Heart left ventricle (tissue), 16 donors: ENCODE measurements around the gene MT1HL1. TPM values are rescaled to one million over a fixed set of nuclear protein-coding genes. Genes with fewer than 3 reads are reported as not detected.

Experiments used
- ATAC-seq, 4 donors: fragments of 200-7000 bp; cut with Tn5 transposase; one replicate each; pipeline ENCODE4 v1.9.1; 2020 to 2022; ENCODE audit warnings: moderate library complexity in 4 of 4, mild to moderate bottlenecking in 3 of 4, moderate number of reproducible peaks in 1 of 4
- DNase-seq, 5 donors: peaks; one replicate each; pipeline ENCODE4 v3.0.0-alpha.2; 2020
- H3K27ac ChIP-seq, 12 donors: fragments of 200-600 bp; sonication (generic) in 4 of 12; one replicate each; pipeline versions ENCODE4 v1.5.0 to v1.8.0; 2016 to 2022; ENCODE audit warnings: mild to moderate bottlenecking in 2 of 12
- H3K27me3 ChIP-seq, 9 donors: fragments of 200-600 bp; sonication (generic) in 2 of 9; one replicate each; pipeline versions ENCODE4 v1.5.1 to v1.8.0; 2016 to 2022; ENCODE audit warnings: mild to moderate bottlenecking in 3 of 9
- H3K36me3 ChIP-seq, 9 donors: fragments of 200-600 bp; sonication (generic) in 2 of 9; one replicate each; pipeline versions ENCODE4 v1.5.0 to v1.8.0; 2018 to 2022; ENCODE audit warnings: mild to moderate bottlenecking in 2 of 9
- H3K4me1 ChIP-seq, 12 donors: fragments of 200-600 bp; sonication (generic) in 4 of 12; one replicate each; pipeline versions ENCODE4 v1.5.0 to v1.8.0; 2016 to 2022; ENCODE audit warnings: mild to moderate bottlenecking in 3 of 12
- H3K4me3 ChIP-seq, 12 donors: fragments of 200-600 bp; sonication (generic) in 4 of 12; one replicate each; pipeline versions ENCODE4 v1.5.0 to v1.8.0; 2017 to 2022; ENCODE audit warnings: mild to moderate bottlenecking in 9 of 12, moderate library complexity in 4 of 12
- H3K9me3 ChIP-seq, 12 donors: fragments of 200-600 bp; sonication (generic) in 4 of 12; one replicate each; pipeline versions ENCODE4 v1.5.0 to v1.8.0; 2016 to 2022; ENCODE audit warnings: mild to moderate bottlenecking in 1 of 12
- CTCF ChIP-seq, 12 donors: fragments of 200-600 bp; sonication (generic) in 4 of 12; IDR thresholded peaks; one replicate each; pipeline versions ENCODE4 v1.5.0 to v1.8.0; 2018 to 2022; ENCODE audit warnings: antibody characterized with exemption in 12 of 12, mild to moderate bottlenecking in 5 of 12
- POLR2A ChIP-seq, 2 donors: fragments of 450-650 bp; IDR thresholded peaks; one replicate each; pipeline ENCODE4 v1.6.1; 2017; ENCODE audit warnings: antibody characterized with exemption in 2 of 2, mild to moderate bottlenecking in 2 of 2, moderate library complexity in 2 of 2
- WGBS, 4 donors: extraction: QIAGEN DNeasy Blood & Tissue Kit in 2 of 4; methylation state at CpG; one replicate each; pipeline versions ENCODE4 v1.1.5 to v1.1.7; 2013 to 2018; 5-methylcytosine and 5-hydroxymethylcytosine counted together
- intact Hi-C, 10 donors: fragments of 100-400 bp; cut with DNase I; formaldehyde crosslinking; loops; one replicate each; pipeline versions ENCODE4 v1.11.1 to v1.14.2; 2022
- polyA plus RNA-seq, 2 donors: library from polyadenylated mRNA; stranded (reverse); fragments of 200-250 nt; gene quantifications; one replicate each; pipeline ENCODE4 v1.2.3, GENCODE V29; 2013
- total RNA-seq, 9 donors: library from RNA; depleted of rRNA in 2 of 9; stranded (reverse); fragments of >200 nt in 2 of 9; fragmentation: NEBNext Ultra II Directional in 3 of 9; extraction: Animal tissue kit (Norgen Biotek cat#: 25700) in 3 of 9; gene quantifications; one replicate each; pipeline versions ENCODE4 v1.1.0 to v1.2.4, GENCODE V29; 2016 to 2023
- donor health status: ischemic (EF 13 %, LVEDD 7.1; RV severe dilation, severe dysfunction).
- donor health status: healthy with polysubstance abuse.
- donor health status: DM: no; HTN: yes; CAD: no.
- donor health status: DM: no; HTN: no; CAD: no.
- donor health status: ischemic (EF 25% LVEDD 6.9; RV normal size, moderate dysfunction).
- donor health status: ischemic (EF 25% LVEDD 5.7; RV mildly dilated, moderate dysfunction).
- donor health status: healthy.
- donor health status: DM: yes; HTN: yes; CAD: no.
- donor health status: ischemic (EF 35%, LVEDD 5.7; RV mildly dilated, moderate dysfunction).
- donor health status: nonischemic (EF 11% LVEDD 7.7; RV severe dilation, severe dysfunction).
- donor health status: DM: yes; HTN: yes; CAD: no.
- donor health status: PGD.
- donor health status: ischemic (EF 29% LVEDD 5.4; RV normal size, mild dysfunction).
- donor health status: nonischemic (EF 23%, LVEDD 6.1; RV moderate dilation, normal function).

The MT1HL1 gene
- total and polyA plus RNA-seq, 11 donors: not detected

- peak; percentile 39 to 63 (median 48) for ATAC-seq
- Histone ChIP-seq H3K4me3 (no peak overlapping the region), H3K27ac (peak overlapping the region; percentile 17 to 93 (median 66)), H3K27me3 (no peaks in the 10 kb centered on the region), H3K4me1 (peaks cover 0 to 44% (median 12%) of the 10 kb centered on the region in 12 donors), H3K9me3 (no peaks in the 10 kb centered on the region), H3K36me3 (peaks cover 0 to 2% (median 0%) of the 10 kb centered on the region in 9 donors)
- no peak for TF ChIP-seq POLR2A (IDR thresholded peaks at IDR 0.05)
- TF ChIP-seq CTCF (IDR thresholded peaks at IDR 0.05): no peak
- intact Hi-C loops: no loop called here
- WGBS, 4 donors: 31 to 39% (median 34%) methylated on average over 14 of the region's 14 CpGs
- no peak for DNase-seq
Observed at GRCh38 chr1:237007147-237007881, 3.1 kb upstream of the MT1HL1 start.

- H3K36me3 ChIP-seq: peaks cover 0 to 2% (median 0%) of the 10 kb centered on the region in 9 donors
- peaks cover 0 to 30% (median 6%) of the 10 kb centered on the region in 12 donors for H3K4me1 ChIP-seq
- H3K27me3 ChIP-seq: no peaks in the 10 kb centered on the region
- TF ChIP-seq CTCF (IDR thresholded peaks at IDR 0.05) (no peak), POLR2A (IDR thresholded peaks at IDR 0.05) (no peak)
- ATAC-seq: no peak
- 57 to 64% (median 60%) methylated on average over 4 of the region's 4 CpGs for WGBS, 4 donors
- no peak overlapping the region for H3K4me3 ChIP-seq
- H3K27ac ChIP-seq: peak overlapping the region in 1 of 12 donors; percentile 93
- intact Hi-C loops: no loop called here
- no peaks in the 10 kb centered on the region for H3K9me3 ChIP-seq
- DNase-seq: no peak
Observed at GRCh38 chr1:237005674-237006073, 1.4 kb upstream of the MT1HL1 start.

GRCh38 chr1:237003516-237003915 is 725 bp downstream of the MT1HL1 start:
- no peak overlapping the region for H3K4me3 ChIP-seq
- intact Hi-C loops: no loop called here
- peaks cover 0 to 2% (median 0%) of the 10 kb centered on the region in 9 donors for H3K36me3 ChIP-seq
- H3K4me1 ChIP-seq: peaks cover 0 to 36% (median 5%) of the 10 kb centered on the region in 12 donors
- H3K27me3 ChIP-seq: no peaks in the 10 kb centered on the region
- peak overlapping the region in 2 of 12 donors; percentile 50 to 93 for H3K27ac ChIP-seq
- TF ChIP-seq CTCF (IDR thresholded peaks at IDR 0.05) (no peak), POLR2A (IDR thresholded peaks at IDR 0.05) (no peak)
- no peak for DNase-seq
- 66 to 77% (median 71%) methylated on average over 8 of the region's 8 CpGs for WGBS, 4 donors
- no peaks in the 10 kb centered on the region for H3K9me3 ChIP-seq
- ATAC-seq: no peak

GRCh38 chr1:237000191-237000590 is 4.0 kb downstream of the MT1HL1 start:
- ATAC-seq (no peak), DNase-seq (no peak)
- Histone ChIP-seq H3K27me3 (no peaks in the 10 kb centered on the region), H3K36me3 (peaks cover 0 to 2% (median 0%) of the 10 kb centered on the region in 9 donors), H3K27ac (peak overlapping the region in 10 of 12 donors; percentile 39 to 99 (median 93)), H3K4me3 (no peak overlapping the region), H3K9me3 (no peaks in the 10 kb centered on the region), H3K4me1 (peaks cover 0 to 27% (median 2%) of the 10 kb centered on the region in 12 donors)
- intact Hi-C loops: no loop called here
- no peak for TF ChIP-seq POLR2A (IDR thresholded peaks at IDR 0.05)
- TF ChIP-seq CTCF (IDR thresholded peaks at IDR 0.05): no peak
- 90 to 93% (median 91%) methylated on average over 4 of the region's 4 CpGs for WGBS, 4 donors
